ENCODE measurements around the gene MTNR1B.

The MTNR1B gene

DNA sequence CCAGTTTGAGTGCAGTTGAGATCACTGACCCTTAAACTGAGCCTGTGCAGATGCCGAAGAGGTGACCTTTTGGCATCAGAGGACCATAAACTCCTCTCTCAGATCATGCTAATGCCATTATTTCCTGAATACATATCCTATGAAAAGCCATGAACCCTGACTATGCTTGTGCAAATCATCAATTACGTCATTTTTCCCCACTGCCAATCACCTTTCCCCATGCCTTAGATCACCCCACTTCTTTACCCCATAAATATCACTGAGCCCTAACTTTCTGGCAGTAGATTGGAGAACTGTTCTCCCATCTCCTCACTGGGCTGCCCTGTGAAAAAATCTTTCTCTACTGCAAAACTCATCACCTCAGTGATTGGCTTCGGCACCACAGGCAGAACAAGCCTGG, 32.9 kb downstream of the MTNR1B start:
- no peak overlapping the region for H3K27ac ChIP-seq (ENCODE audit: low read depth, low read length)
- no peaks in the 10 kb centered on the region for H3K9me3 ChIP-seq (ENCODE audit: control insufficient read depth in 1 of 2, low read length in 2 of 2)
- no peaks in the 10 kb centered on the region for H3K27me3 ChIP-seq (ENCODE audit: control insufficient read depth in 1 of 2, insufficient read depth in 2 of 2, low read length in 2 of 2)
- no peaks in the 10 kb centered on the region for H3K4me1 ChIP-seq (ENCODE audit: control insufficient read depth in 1 of 2, insufficient read depth in 2 of 2, low read length in 2 of 2)
- no peak overlapping the region for H3K4me3 ChIP-seq (ENCODE audit: low read depth in 1 of 2, low read length in 2 of 2)
- no peaks in the 10 kb centered on the region for H3K36me3 ChIP-seq (ENCODE audit: control insufficient read depth in 1 of 2, insufficient read depth in 2 of 2, low read length in 2 of 2)
- no peak overlapping the region for H3K9ac ChIP-seq (ENCODE audit: low read depth in 1 of 2, low read length in 2 of 2)

GRCh38 chr11:93005239-93005638, 35.8 kb downstream of the MTNR1B start:
- no peaks in the 10 kb centered on the region for H3K36me3 ChIP-seq (ENCODE audit: control insufficient read depth in 1 of 2, insufficient read depth in 2 of 2, low read length in 2 of 2)
- no peak overlapping the region for H3K27ac ChIP-seq (ENCODE audit: low read depth, low read length)
- no peak overlapping the region for H3K4me3 ChIP-seq (ENCODE audit: low read depth in 1 of 2, low read length in 2 of 2)
- H3K9me3 ChIP-seq (ENCODE audit: control insufficient read depth in 1 of 2, low read length in 2 of 2) = no peaks in the 10 kb centered on the region
- no peaks in the 10 kb centered on the region for H3K4me1 ChIP-seq (ENCODE audit: control insufficient read depth in 1 of 2, insufficient read depth in 2 of 2, low read length in 2 of 2)
- H3K27me3 ChIP-seq (ENCODE audit: control insufficient read depth in 1 of 2, insufficient read depth in 2 of 2, low read length in 2 of 2) = no peaks in the 10 kb centered on the region
- H3K9ac ChIP-seq (ENCODE audit: low read depth in 1 of 2, low read length in 2 of 2) = no peak overlapping the region

DNA sequence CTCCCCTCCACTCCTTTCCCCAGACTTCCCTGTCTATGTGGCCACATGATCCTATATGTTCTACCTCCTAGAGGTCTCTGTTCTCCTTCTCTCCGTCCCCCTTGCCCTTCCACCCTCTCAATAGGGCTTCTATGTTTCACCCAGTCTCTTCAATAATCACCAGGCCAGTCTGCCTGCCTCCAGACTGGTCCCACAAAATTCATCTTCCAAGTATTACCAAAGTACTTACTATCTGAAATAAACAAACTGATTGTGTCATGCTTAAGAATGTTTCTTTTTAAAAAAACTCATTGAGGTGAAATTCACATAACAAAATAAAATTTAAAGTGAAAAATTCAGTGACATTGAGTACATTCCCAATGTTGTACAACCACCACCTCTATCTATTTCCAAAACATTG, 44.2 kb downstream of the MTNR1B start:
- H3K27me3 ChIP-seq (ENCODE audit: control insufficient read depth in 1 of 2, insufficient read depth in 2 of 2, low read length in 2 of 2) = no peaks in the 10 kb centered on the region
- no peaks in the 10 kb centered on the region for H3K36me3 ChIP-seq (ENCODE audit: control insufficient read depth in 1 of 2, insufficient read depth in 2 of 2, low read length in 2 of 2)
- no peak overlapping the region for H3K9ac ChIP-seq (ENCODE audit: low read depth in 1 of 2, low read length in 2 of 2)
- no peaks in the 10 kb centered on the region for H3K9me3 ChIP-seq (ENCODE audit: control insufficient read depth in 1 of 2, low read length in 2 of 2)
- no peaks in the 10 kb centered on the region for H3K4me1 ChIP-seq (ENCODE audit: control insufficient read depth in 1 of 2, insufficient read depth in 2 of 2, low read length in 2 of 2)
- no peak overlapping the region for H3K27ac ChIP-seq (ENCODE audit: low read depth, low read length)
- H3K4me3 ChIP-seq (ENCODE audit: low read depth in 1 of 2, low read length in 2 of 2) = no peak overlapping the region

GRCh38 chr11:93016595-93016994, 47.1 kb downstream of the MTNR1B start:
- Histone ChIP-seq H3K9ac (ENCODE audit: low read depth in 1 of 2, low read length in 2 of 2) (no peak overlapping the region), H3K4me3 (ENCODE audit: low read depth in 1 of 2, low read length in 2 of 2) (no peak overlapping the region), H3K36me3 (ENCODE audit: control insufficient read depth in 1 of 2, insufficient read depth in 2 of 2, low read length in 2 of 2) (no peaks in the 10 kb centered on the region)

GRCh38 chr11:93017821-93018690, 48.6 kb downstream of the MTNR1B start:
- no peaks in the 10 kb centered on the region for H3K9me3 ChIP-seq (ENCODE audit: control insufficient read depth in 1 of 2, low read length in 2 of 2)
- no peak overlapping the region for H3K4me3 ChIP-seq (ENCODE audit: low read depth in 1 of 2, low read length in 2 of 2)
- no peaks in the 10 kb centered on the region for H3K36me3 ChIP-seq (ENCODE audit: control insufficient read depth in 1 of 2, insufficient read depth in 2 of 2, low read length in 2 of 2)
- no peak overlapping the region for H3K9ac ChIP-seq (ENCODE audit: low read depth in 1 of 2, low read length in 2 of 2)
- no peaks in the 10 kb centered on the region for H3K27me3 ChIP-seq (ENCODE audit: control insufficient read depth in 1 of 2, insufficient read depth in 2 of 2, low read length in 2 of 2)
- H3K27ac ChIP-seq (ENCODE audit: low read depth, low read length) = no peak overlapping the region
- H3K4me1 ChIP-seq (ENCODE audit: control insufficient read depth in 1 of 2, insufficient read depth in 2 of 2, low read length in 2 of 2) = no peaks in the 10 kb centered on the region

More at GRCh38 chr11:93016595-93016994, 47.1 kb downstream of the MTNR1B start:
- no peaks in the 10 kb centered on the region for H3K4me1 ChIP-seq (ENCODE audit: control insufficient read depth in 1 of 2, insufficient read depth in 2 of 2, low read length in 2 of 2)
- no peak overlapping the region for H3K27ac ChIP-seq (ENCODE audit: low read depth, low read length)
- no peaks in the 10 kb centered on the region for H3K27me3 ChIP-seq (ENCODE audit: control insufficient read depth in 1 of 2, insufficient read depth in 2 of 2, low read length in 2 of 2)
- no peaks in the 10 kb centered on the region for H3K9me3 ChIP-seq (ENCODE audit: control insufficient read depth in 1 of 2, low read length in 2 of 2)

DNA sequence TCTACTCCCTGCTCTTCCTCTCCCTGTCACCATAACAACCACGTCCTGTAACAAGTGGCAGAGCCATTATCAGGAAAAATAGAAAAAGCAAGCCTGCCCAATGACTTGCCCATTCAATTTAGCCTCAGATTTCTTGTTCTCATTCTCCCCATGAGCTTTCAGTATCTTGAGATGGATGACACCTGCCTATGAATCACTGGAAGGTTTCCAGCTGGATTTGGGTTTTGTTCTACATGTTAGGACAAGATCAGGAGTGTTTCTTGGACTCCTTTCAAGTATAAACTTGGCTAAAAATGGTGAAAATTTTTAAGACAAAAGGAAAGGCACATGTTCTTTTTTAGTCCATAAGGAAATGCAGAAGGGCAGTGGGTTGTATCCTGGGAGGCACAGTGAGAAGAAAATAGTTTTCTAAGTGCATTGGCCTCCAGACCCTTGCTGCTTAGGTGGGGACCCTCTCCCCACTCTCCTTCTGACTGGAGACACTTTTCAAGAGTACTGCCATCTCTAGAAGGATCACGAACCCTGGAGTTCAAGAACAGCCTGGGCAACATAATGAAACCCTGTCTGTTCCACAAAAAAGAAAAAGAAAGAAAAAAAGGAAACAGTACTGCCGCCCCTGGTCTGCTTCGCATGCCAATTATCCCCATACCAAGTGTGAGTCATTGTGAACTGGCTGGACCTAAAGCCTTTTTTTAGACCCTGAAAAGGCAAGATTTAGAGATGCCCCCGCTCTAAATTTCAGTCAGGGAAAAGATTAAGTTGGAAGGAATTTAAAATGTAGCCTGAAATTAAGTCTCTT, 51.0 kb downstream of the MTNR1B start:
- H3K27ac ChIP-seq (ENCODE audit: low read depth, low read length) = no peak overlapping the region

DNA sequence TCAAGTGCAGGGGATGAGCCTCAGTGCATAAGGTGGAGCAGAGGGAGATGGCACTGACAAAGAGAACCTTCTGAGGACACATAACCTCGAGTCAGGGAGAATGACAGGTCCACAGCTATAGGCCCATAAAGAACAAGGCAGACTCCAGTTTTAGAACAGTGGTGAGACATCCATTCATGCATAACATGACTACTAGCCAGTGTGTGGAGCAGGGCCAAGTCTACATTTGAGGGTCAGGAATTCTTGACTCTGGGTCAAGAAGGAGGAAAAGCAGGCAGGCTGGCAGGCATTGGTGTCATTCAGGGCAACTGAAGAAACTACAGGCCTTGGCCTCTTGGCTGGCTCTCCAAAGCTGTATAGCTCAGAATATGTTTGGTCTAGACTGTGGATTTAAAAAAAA, 54.9 kb downstream of the MTNR1B start:
- Histone ChIP-seq H3K4me3 (ENCODE audit: low read depth in 1 of 2, low read length in 2 of 2) (no peak overlapping the region), H3K9ac (ENCODE audit: low read depth in 1 of 2, low read length in 2 of 2) (no peak overlapping the region), H3K27me3 (ENCODE audit: control insufficient read depth in 1 of 2, insufficient read depth in 2 of 2, low read length in 2 of 2) (no peaks in the 10 kb centered on the region), H3K4me1 (ENCODE audit: control insufficient read depth in 1 of 2, insufficient read depth in 2 of 2, low read length in 2 of 2) (no peaks in the 10 kb centered on the region), H3K9me3 (ENCODE audit: control insufficient read depth in 1 of 2, low read length in 2 of 2) (no peaks in the 10 kb centered on the region), H3K36me3 (ENCODE audit: control insufficient read depth in 1 of 2, insufficient read depth in 2 of 2, low read length in 2 of 2) (no peaks in the 10 kb centered on the region), H3K27ac (ENCODE audit: low read depth, low read length) (no peak overlapping the region)

More for the DNA sequence above, 51.0 kb downstream of the MTNR1B start:
- Histone ChIP-seq H3K27me3 (ENCODE audit: control insufficient read depth in 1 of 2, insufficient read depth in 2 of 2, low read length in 2 of 2) (no peaks in the 10 kb centered on the region), H3K9me3 (ENCODE audit: control insufficient read depth in 1 of 2, low read length in 2 of 2) (no peaks in the 10 kb centered on the region), H3K4me3 (ENCODE audit: low read depth in 1 of 2, low read length in 2 of 2) (no peak overlapping the region), H3K4me1 (ENCODE audit: control insufficient read depth in 1 of 2, insufficient read depth in 2 of 2, low read length in 2 of 2) (no peaks in the 10 kb centered on the region), H3K9ac (ENCODE audit: low read depth in 1 of 2, low read length in 2 of 2) (no peak overlapping the region), H3K36me3 (ENCODE audit: control insufficient read depth in 1 of 2, insufficient read depth in 2 of 2, low read length in 2 of 2) (no peaks in the 10 kb centered on the region)

- Histone ChIP-seq H3K36me3 (ENCODE audit: control insufficient read depth in 1 of 2, insufficient read depth in 2 of 2, low read length in 2 of 2) (no peaks in the 10 kb centered on the region), H3K4me1 (ENCODE audit: control insufficient read depth in 1 of 2, insufficient read depth in 2 of 2, low read length in 2 of 2) (no peaks in the 10 kb centered on the region), H3K9me3 (ENCODE audit: control insufficient read depth in 1 of 2, low read length in 2 of 2) (no peaks in the 10 kb centered on the region), H3K27ac (ENCODE audit: low read depth, low read length) (no peak overlapping the region), H3K27me3 (ENCODE audit: control insufficient read depth in 1 of 2, insufficient read depth in 2 of 2, low read length in 2 of 2) (no peaks in the 10 kb centered on the region), H3K4me3 (ENCODE audit: low read depth in 1 of 2, low read length in 2 of 2) (no peak overlapping the region), H3K9ac (ENCODE audit: low read depth in 1 of 2, low read length in 2 of 2) (no peak overlapping the region)
Measured at GRCh38 chr11:93025558-93026255, 56.3 kb downstream of the MTNR1B start.

DNA sequence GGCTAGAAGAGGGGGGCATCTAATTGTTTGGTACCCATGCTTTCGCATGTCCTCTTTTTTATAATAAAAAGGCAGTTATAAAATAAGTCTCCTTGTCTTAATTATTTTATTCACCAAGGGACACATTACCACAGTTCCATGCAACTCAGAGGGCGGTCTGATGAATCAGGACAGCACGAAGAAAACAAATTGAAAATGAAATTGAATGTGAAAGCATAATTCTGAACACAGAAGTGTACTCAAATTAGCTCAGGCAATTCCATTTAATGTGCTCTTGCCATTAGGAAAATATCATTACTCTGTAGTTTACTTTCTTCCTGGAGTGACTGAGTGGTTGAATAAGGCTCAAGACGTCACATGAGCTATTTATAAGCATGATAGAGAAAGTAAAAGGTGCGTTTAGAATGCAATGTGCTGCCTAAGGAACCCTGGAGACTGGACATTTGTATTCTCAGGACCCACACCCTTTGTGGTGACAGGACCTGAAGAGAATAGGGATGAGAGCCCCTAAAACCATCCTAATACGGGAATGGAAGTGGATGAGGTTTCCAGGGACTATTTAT, 59.6 kb downstream of the MTNR1B start:
- Histone ChIP-seq H3K4me1 (ENCODE audit: control insufficient read depth in 1 of 2, insufficient read depth in 2 of 2, low read length in 2 of 2) (no peaks in the 10 kb centered on the region), H3K9me3 (ENCODE audit: control insufficient read depth in 1 of 2, low read length in 2 of 2) (no peaks in the 10 kb centered on the region), H3K27me3 (ENCODE audit: control insufficient read depth in 1 of 2, insufficient read depth in 2 of 2, low read length in 2 of 2) (no peaks in the 10 kb centered on the region), H3K36me3 (ENCODE audit: control insufficient read depth in 1 of 2, insufficient read depth in 2 of 2, low read length in 2 of 2) (no peaks in the 10 kb centered on the region), H3K9ac (ENCODE audit: low read depth in 1 of 2, low read length in 2 of 2) (no peak overlapping the region), H3K4me3 (ENCODE audit: low read depth in 1 of 2, low read length in 2 of 2) (no peak overlapping the region), H3K27ac (ENCODE audit: low read depth, low read length) (no peak overlapping the region)

Measured in duodenal mucosa (tissue), 2 donors.